ENCODE data around the gene MYO7B.

GRCh38 chr2:127674241-127675209, 139.0 kb downstream of the MYO7B start:
- TF ChIP-seq POLR2A (IDR thresholded peaks at IDR 0.05) (peak; percentile 33 to 54), EP300 (IDR thresholded peaks at IDR 0.05) (no peak)

Measured in gastroesophageal sphincter (tissue), 2 donors.